GM19328 (cell line): ENCODE data around the gene MDM2.

ENCODE experiments used
- ATAC-seq: cut with Tn5 transposase; IDR thresholded peaks from one replicate; pipeline ENCODE4 v1.9.1; 2021; ENCODE audit warnings: mild to moderate bottlenecking, moderate library complexity; ENCODE audit not compliant: unreplicated experiment

The MDM2 gene

GRCh38 chr12:68899251-68899771 is 91.3 kb downstream of the MDM2 start:
- ATAC-seq, result no peak

- ATAC-seq, result no peak
Measured at GRCh38 chr12:68900241-68900640, 92.3 kb downstream of the MDM2 start.
